ENCODE data around the gene CCNL1. TPM values are rescaled to one million over a fixed set of nuclear protein-coding genes. Genes with fewer than 3 reads are reported as not detected.

Gene CCNL1
- total RNA-seq, 2 experiments from 2014 or later = 163 to 215 TPM

- CTCF ChIA-PET = interaction anchor here (1.1 to 3.1 kb wide), 5 partner anchors 10 to 80 kb away, joined by 3 to 13 read pairs (median 6); no protein-coding TSS in a partner anchor
- Mint-ChIP-seq H3K9me3 (ENCODE audit: low read depth) (no peaks in the 10 kb centered on the region), H3K27ac (peak overlapping the region; percentile 97), H3K4me1 (peaks cover 55% of the 10 kb centered on the region), H3K36me3 (ENCODE audit: low read depth) (peaks cover 76% of the 10 kb centered on the region), H3K4me3 (peak overlapping the region; percentile 84), H3K27me3 (no peaks in the 10 kb centered on the region)
- intact Hi-C loops (cut with DNase I, micrococcal nuclease) = loop anchor here in 1 of 2 experiments (2.0 kb wide), 1 partner anchor 14 kb away; no protein-coding TSS in a partner anchor
- no peak for ATAC-seq
- POLR2A ChIA-PET = interaction anchor here (0.5 to 2.0 kb wide), 3 partner anchors 10 to 1031 kb away, joined by 3 to 13 read pairs (median 3); no protein-coding TSS in a partner anchor
- DNase-seq = no peak
Observed at GRCh38 chr3:157156837-157157635, 2.9 kb downstream of the CCNL1 start.

GRCh38 chr3:157155591-157155990 lies 4.4 kb downstream of the CCNL1 start:
- CTCF ChIA-PET = interaction anchor here (0.7 to 3.1 kb wide), 5 partner anchors 13 to 82 kb away, joined by 3 to 13 read pairs (median 4); no protein-coding TSS in a partner anchor
- Mint-ChIP-seq H3K4me3 (peak overlapping the region; percentile 84), H3K27me3 (no peaks in the 10 kb centered on the region), H3K36me3 (ENCODE audit: low read depth) (peaks cover 84% of the 10 kb centered on the region), H3K9me3 (ENCODE audit: low read depth) (no peaks in the 10 kb centered on the region), H3K4me1 (peaks cover 62% of the 10 kb centered on the region), H3K27ac (peak overlapping the region; percentile 82)
- no peak for ATAC-seq
- no peak for DNase-seq
- POLR2A ChIA-PET = interaction anchor here (2.0 kb wide), 1 partner anchor 8 kb away, joined by 13 read pairs; no protein-coding TSS in a partner anchor
- intact Hi-C loops (cut with DNase I, micrococcal nuclease) = no loop called here

GRCh38 chr3:157154563-157155330 lies 5.2 kb downstream of the CCNL1 start:
- DNase-seq (no peak), ATAC-seq (no peak)
- intact Hi-C loops (cut with DNase I, micrococcal nuclease) = no loop called here
- H3K4me1 Mint-ChIP-seq = peaks cover 65% of the 10 kb centered on the region
- H3K27me3 Mint-ChIP-seq = no peaks in the 10 kb centered on the region
- peak overlapping the region; percentile 76 for H3K4me3 Mint-ChIP-seq
- H3K36me3 Mint-ChIP-seq (ENCODE audit: low read depth) = peaks cover 86% of the 10 kb centered on the region
- CTCF ChIA-PET = interaction anchor here (1.2 to 3.1 kb wide), 3 partner anchors 17 to 22 kb away, joined by 3 to 13 read pairs (median 6); no protein-coding TSS in a partner anchor
- H3K9me3 Mint-ChIP-seq (ENCODE audit: low read depth) = no peaks in the 10 kb centered on the region
- peak overlapping the region; percentile 85 for H3K27ac Mint-ChIP-seq
- POLR2A ChIA-PET = no interaction called here

DNA sequence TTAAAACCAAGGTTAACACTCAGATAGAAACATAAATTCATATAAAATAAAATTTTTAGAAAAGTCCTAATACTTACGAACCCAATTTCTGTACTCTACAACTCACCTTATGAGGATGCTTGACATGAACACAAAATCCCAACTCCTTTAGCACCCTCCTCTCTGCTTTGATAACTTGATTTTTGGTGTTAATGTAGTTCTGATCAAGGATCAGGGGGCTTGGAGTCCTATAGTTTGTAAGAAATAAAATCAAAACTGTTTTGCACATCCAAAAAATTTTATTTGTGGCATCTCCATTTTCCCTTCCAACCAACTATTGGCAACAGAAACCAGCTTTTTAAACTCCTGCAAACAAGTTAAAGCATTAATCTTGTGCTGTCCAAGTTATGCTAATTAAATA lies 7.0 kb downstream of the CCNL1 start:
- Mint-ChIP-seq H3K9me3 (ENCODE audit: low read depth) (no peaks in the 10 kb centered on the region), H3K4me3 (no peak overlapping the region), H3K27me3 (no peaks in the 10 kb centered on the region), H3K36me3 (ENCODE audit: low read depth) (peaks cover 88% of the 10 kb centered on the region), H3K4me1 (peaks cover 78% of the 10 kb centered on the region), H3K27ac (peak overlapping the region; percentile 49)
- ATAC-seq (no peak), DNase-seq (no peak)
- ChIA-PET POLR2A (interaction anchor here (1.3 kb wide), 1 partner anchor 64 kb away, joined by 4 read pairs; no protein-coding TSS in a partner anchor), CTCF (interaction anchor here (0.5 to 0.7 kb wide), 3 partner anchors 9 to 72 kb away, joined by 3 to 4 read pairs (median 4); no protein-coding TSS in a partner anchor)
- intact Hi-C loops (cut with DNase I, micrococcal nuclease) = no loop called here

- H3K4me3 Mint-ChIP-seq = no peak overlapping the region
- H3K27me3 Mint-ChIP-seq = no peaks in the 10 kb centered on the region
- no peaks in the 10 kb centered on the region for H3K9me3 Mint-ChIP-seq (ENCODE audit: low read depth)
- CTCF ChIA-PET = interaction anchor here (0.5 to 0.7 kb wide), 3 partner anchors 15 to 73 kb away, joined by 3 to 4 read pairs (median 4); no protein-coding TSS in a partner anchor
- no peak overlapping the region for H3K27ac Mint-ChIP-seq
- peaks cover 77% of the 10 kb centered on the region for H3K4me1 Mint-ChIP-seq
- intact Hi-C loops (cut with DNase I, micrococcal nuclease) = no loop called here
- POLR2A ChIA-PET = no interaction called here
- ATAC-seq (no peak), DNase-seq (no peak)
- peaks cover 86% of the 10 kb centered on the region for H3K36me3 Mint-ChIP-seq (ENCODE audit: low read depth)
Observed at GRCh38 chr3:157152438-157152837, 7.5 kb downstream of the CCNL1 start.

GRCh38 chr3:157151627-157152026 lies 8.3 kb downstream of the CCNL1 start:
- intact Hi-C loops (cut with DNase I, micrococcal nuclease) = no loop called here
- Mint-ChIP-seq H3K36me3 (ENCODE audit: low read depth) (peaks cover 86% of the 10 kb centered on the region), H3K27ac (peak overlapping the region; percentile 44), H3K27me3 (no peaks in the 10 kb centered on the region), H3K4me3 (no peak overlapping the region), H3K9me3 (ENCODE audit: low read depth) (no peaks in the 10 kb centered on the region), H3K4me1 (peaks cover 70% of the 10 kb centered on the region)
- ATAC-seq (peak; percentile 27), DNase-seq (no peak)
- ChIA-PET CTCF (interaction anchor here (0.9 to 1.4 kb wide), 2 partner anchors 21 to 30 kb away, joined by 3 to 5 read pairs; no protein-coding TSS in a partner anchor), POLR2A (no interaction called here)

- peak overlapping the region; percentile 79 for H3K27ac Mint-ChIP-seq
- peaks cover 85% of the 10 kb centered on the region for H3K36me3 Mint-ChIP-seq (ENCODE audit: low read depth)
- intact Hi-C loops (cut with DNase I, micrococcal nuclease) = no loop called here
- H3K4me3 Mint-ChIP-seq = no peak overlapping the region
- POLR2A ChIA-PET = interaction anchor here (5.6 kb wide), 1 partner anchor 9 kb away, joined by 34 read pairs; the partner anchor contains the start of gene CCNL1
- no peaks in the 10 kb centered on the region for H3K9me3 Mint-ChIP-seq (ENCODE audit: low read depth)
- no peaks in the 10 kb centered on the region for H3K27me3 Mint-ChIP-seq
- DNase-seq (no peak), ATAC-seq (no peak)
- CTCF ChIA-PET = interaction anchor here (0.9 to 5.8 kb wide), 3 partner anchors 13 to 30 kb away, joined by 3 to 44 read pairs (median 5); no protein-coding TSS in a partner anchor
- H3K4me1 Mint-ChIP-seq = peaks cover 66% of the 10 kb centered on the region
Observed at GRCh38 chr3:157151151-157151550, 8.8 kb downstream of the CCNL1 start.

DNA sequence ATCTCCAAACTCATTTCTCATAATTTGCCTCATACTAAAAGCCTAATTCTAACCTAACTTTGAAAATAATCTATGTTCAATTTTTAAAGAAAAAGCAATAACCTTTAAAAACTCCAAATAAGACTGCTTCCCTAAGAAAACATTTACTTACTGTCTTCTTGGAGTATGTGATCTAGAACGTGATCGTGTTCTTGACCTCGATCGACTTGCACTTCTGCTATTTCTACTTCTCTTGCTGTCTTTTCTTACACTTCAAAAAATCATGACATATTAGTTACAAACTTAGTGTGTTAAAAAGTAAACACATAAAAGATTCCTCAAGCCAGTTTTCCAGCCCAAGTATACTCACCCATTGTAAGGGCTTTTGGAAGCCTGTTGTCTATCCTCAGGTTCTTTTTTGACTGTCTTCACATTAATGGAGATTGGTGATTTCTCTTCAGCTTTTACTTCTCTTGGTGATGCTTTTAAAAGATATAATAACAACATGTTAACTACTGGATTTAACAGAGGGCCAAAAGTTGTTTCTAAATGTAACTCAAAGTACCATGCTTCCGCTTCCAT lies 10.7 kb downstream of the CCNL1 start:
- H3K27ac Mint-ChIP-seq = peak overlapping the region; percentile 42
- no peaks in the 10 kb centered on the region for H3K9me3 Mint-ChIP-seq (ENCODE audit: low read depth)
- intact Hi-C loops (cut with DNase I, micrococcal nuclease) = loop anchor here (5.0 kb wide), 2 partner anchors 462 to 472 kb away; no protein-coding TSS in a partner anchor
- POLR2A ChIA-PET = interaction anchor here (3.4 to 5.6 kb wide), 2 partner anchors 7 to 11 kb away, joined by 13 to 34 read pairs; partner anchors contain the start of gene CCNL1
- no peak overlapping the region for H3K4me3 Mint-ChIP-seq
- no peak for ATAC-seq
- peaks cover 83% of the 10 kb centered on the region for H3K36me3 Mint-ChIP-seq (ENCODE audit: low read depth)
- no peak for DNase-seq
- no peaks in the 10 kb centered on the region for H3K27me3 Mint-ChIP-seq
- peaks cover 52% of the 10 kb centered on the region for H3K4me1 Mint-ChIP-seq
- CTCF ChIA-PET = interaction anchor here (0.9 to 5.8 kb wide), 6 partner anchors 11 to 999 kb away, joined by 3 to 44 read pairs (median 3); partner anchors contain the start of gene CCNL1

GRCh38 chr3:157148196-157148889 lies 11.6 kb downstream of the CCNL1 start:
- intact Hi-C loops (cut with DNase I, micrococcal nuclease) = loop anchor here (1.0 to 5.0 kb wide), 3 partner anchors 11 to 471 kb away; no protein-coding TSS in a partner anchor
- Mint-ChIP-seq H3K27ac (peak overlapping the region; percentile 74), H3K36me3 (ENCODE audit: low read depth) (peaks cover 82% of the 10 kb centered on the region), H3K9me3 (ENCODE audit: low read depth) (no peaks in the 10 kb centered on the region), H3K4me3 (peak overlapping the region; percentile 27), H3K27me3 (no peaks in the 10 kb centered on the region), H3K4me1 (peaks cover 45% of the 10 kb centered on the region)
- DNase-seq = peak; percentile 43
- CTCF ChIA-PET = interaction anchor here (0.9 to 5.8 kb wide), 6 partner anchors 10 to 998 kb away, joined by 3 to 44 read pairs (median 3); partner anchors contain the start of gene CCNL1
- POLR2A ChIA-PET = interaction anchor here (0.9 to 5.6 kb wide), 5 partner anchors 8 to 60 kb away, joined by 3 to 34 read pairs (median 5); partner anchors contain the start of gene CCNL1
- peak; percentile 74 for ATAC-seq

Measured in activated CD4-positive, alpha-beta T cell treated with anti-CD3 and anti-CD28 coated beads for 36 hours (primary cell).